HG03066 (cell line): ENCODE results near the gene ACTL8.
"Not testable (repeated sequence)": the region's sequence is repeated elsewhere in the genome, so short reads cannot be mapped to it uniquely, and the experiment has no call there.

Experiments
- ATAC-seq: cut with Tn5 transposase; IDR thresholded peaks from one replicate; pipeline ENCODE4 v1.9.1; 2021; ENCODE audit warnings: low read depth; ENCODE audit not compliant: unreplicated experiment

Gene ACTL8

DNA sequence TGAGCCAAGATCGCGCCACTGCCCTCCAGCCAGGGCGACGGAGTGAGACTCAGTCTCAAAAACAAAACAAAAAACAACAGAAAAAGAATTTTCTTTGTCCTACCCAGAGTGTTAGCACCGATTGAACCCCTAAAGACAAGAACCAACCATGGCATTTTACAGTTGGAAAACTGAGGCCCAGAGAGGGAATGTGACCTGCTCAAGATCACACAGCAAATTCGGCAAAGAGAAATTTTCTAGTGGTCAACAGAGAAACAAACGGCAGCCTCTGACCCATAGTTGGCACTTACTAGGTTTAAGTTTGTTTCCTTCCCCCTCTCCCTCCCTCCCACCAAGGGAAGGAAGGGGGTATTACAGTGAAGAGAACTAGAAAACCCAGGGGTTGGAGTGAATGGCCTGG is 20.5 kb upstream of the ACTL8 start:
- no peak for ATAC-seq

GRCh38 chr1:17735348-17735747 is 19.8 kb upstream of the ACTL8 start:
- no peak for ATAC-seq

DNA sequence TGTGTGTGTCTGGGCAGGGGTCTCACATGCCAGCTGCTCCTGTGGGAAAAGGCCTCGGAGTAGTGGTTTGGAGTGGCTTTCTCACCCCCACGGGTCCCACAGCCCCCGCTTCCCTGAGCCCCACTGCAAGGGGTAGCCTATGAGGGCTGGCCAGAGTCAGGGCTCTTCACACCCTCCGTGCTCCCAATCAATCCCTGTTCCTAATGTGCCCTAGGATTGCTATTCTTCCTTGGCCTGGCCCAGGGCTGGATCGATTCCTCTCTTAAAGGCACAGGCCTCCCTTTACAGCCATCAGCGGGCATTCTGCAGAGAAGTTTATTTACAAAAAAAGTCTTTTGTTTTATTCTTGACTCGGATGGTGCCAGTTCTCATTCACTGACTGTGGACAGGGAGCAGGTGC is 19.3 kb upstream of the ACTL8 start:
- ATAC-seq: no peak

- ATAC-seq: no peak
Observed at GRCh38 chr1:17736625-17737024, 18.5 kb upstream of the ACTL8 start.

DNA sequence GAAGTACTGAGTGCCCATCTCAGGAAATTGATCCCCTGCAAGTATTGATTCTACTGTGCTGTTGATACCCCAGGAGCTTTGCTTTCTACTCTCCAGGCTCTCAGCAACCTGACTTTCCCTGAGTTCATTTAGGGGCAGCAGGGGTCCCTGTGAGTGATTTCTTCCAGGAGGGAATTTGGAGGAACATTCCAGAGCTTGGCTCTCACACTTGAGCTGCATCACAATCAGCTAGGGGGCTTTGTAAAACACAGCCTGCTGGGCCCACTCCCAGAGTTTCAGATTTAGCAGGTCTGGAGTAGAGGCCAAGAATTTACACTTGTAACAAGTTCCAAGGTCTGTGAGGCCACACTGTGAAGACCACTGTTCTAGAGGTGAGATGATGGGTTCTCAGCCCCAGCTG is 16.1 kb upstream of the ACTL8 start:
- no peak for ATAC-seq

GRCh38 chr1:17741052-17741451 is 14.1 kb upstream of the ACTL8 start:
- no peak for ATAC-seq

DNA sequence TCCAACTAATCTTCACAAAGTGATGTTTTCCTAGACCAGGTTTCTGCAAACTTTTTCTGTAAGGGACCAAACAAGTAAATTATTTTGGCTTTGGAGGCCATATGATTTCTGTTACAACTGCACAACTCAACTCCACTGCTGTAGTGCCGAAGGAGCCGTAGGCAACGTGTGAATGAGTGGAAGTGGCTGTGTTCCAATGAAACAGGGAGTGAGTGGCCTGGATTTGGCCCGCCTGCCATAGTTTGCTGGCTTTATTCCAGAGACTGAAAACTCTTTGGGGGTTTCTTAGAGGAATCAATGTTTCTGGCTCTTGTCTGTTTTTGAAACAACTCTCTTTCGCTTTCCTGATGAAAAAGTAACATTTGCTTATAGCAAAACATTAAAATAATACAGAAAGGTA is 12.6 kb upstream of the ACTL8 start:
- ATAC-seq: no peak

- no peak for ATAC-seq
Observed at GRCh38 chr1:17743008-17743647, 12.0 kb upstream of the ACTL8 start.

DNA sequence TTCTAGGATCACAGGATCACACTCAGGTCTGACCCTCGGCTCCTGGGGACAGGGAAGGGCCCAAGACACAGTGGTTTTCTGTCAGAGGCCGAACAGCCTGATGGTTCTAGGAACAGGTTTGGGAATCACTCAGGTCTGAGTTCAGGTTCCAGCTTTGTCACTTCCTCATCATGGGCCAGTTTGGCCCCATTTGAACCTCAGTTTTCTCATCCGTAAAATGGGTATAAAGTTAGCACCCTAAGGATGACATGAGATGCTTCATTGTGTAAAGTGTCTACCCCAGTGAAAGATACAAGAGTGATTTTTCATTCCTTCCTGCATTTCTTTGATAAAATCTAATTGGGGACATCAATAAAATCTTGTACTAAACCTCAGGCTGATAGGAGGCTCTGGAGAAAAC is 11.2 kb upstream of the ACTL8 start:
- ATAC-seq: no peak

- ATAC-seq: no peak
Observed at GRCh38 chr1:17744666-17745478, 10.3 kb upstream of the ACTL8 start.

DNA sequence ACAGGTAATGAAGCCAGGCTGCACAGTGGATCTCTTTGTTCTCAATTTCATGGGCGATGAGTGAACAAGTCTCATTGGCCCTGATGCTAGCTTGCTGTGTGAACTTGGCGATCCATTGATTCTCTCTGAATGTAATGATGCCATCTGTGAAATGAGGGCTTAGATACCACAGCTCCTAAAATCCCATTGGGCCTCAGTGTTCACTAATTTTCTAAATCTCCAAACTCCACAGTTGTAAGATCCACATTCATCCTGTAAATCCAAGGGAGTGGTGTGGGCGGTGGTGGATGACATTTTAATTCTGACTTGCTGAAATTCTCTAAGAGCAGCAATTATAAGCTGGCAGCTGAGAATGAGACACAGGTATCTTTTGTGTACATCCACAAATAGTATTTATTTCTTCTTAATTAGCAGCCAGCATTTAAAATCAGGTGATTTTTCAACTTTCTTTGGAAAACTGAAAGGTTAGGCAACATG is 9.6 kb upstream of the ACTL8 start:
- ATAC-seq: no peak

DNA sequence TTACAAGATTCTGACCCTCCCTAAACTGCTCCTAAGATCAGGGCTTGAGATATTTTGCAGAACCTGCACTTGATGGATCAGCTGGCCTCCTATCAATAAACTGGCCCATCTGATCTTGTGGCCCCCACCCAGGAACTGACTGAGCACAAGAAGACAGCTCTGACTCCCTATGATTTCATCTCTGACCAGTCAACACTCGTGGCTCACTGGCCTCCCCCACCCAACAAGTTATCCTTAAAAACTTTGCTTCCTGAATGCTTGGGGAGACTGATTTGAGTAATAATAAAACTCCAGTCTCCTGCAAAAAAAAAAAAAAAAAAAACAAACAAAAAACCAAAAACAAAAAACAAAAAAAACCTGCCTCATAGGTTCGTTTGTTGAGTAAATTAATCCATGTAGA is 8.9 kb upstream of the ACTL8 start:
- not testable (repeated sequence) for ATAC-seq

DNA sequence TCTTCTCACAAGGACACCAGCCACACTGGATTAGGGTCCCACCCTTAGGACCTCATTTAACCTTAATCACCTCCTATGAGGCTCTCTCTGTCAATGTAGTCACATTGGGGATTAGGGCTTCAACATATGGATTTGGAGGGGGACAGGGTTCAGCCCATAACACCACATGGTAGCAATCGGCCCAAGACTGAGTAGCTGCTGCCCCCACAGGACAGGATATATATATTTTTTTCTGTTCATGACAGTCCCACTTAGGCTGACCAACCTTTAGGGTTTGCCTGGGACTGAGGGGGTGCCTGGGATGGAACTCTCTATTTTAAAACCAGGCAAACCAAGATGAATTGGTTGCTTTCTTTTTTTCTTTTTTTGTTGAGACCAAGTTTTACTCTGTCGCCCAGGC is 8.2 kb upstream of the ACTL8 start:
- ATAC-seq: no peak

DNA sequence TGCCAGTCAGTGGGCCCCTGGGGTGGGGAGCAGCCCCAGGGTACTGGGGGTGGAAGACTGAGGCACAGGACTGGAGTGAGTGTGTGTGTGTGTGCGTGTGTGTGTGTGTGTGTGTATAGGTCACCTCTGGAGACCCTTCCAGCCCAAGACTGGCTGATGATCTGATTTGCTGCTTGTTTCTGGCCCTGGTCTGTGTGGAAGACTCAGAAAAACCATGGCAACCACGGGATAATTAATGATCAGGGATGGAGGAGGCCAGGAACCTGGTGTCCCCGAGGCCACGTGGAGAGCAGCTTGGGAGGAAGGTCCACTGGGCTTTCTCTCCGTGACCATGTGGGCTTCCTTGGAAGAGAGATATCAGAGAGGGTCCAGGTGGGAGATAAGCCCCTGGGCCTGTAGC is 4.8 kb upstream of the ACTL8 start:
- no peak for ATAC-seq

GRCh38 chr1:17752356-17752755 is 2.8 kb upstream of the ACTL8 start:
- ATAC-seq: no peak

DNA sequence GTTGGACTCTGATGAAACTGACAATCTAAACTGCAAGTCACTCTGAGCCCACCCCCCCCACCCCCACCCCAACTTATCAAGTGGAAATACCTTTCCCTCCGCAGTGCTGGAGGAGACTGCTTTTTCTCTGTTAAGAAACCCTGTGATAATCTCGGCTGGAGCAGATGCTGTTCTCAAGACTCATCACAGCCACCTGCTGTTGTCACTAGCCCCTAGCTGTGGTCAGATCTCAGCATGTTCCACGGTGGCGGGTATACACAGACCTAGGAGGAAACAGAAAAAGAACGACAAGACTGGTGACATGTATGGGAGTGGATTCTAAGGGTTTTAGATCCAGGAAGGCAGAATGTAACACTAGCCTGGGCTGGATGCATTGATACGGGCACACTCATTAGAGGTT is 2.3 kb downstream of the ACTL8 start:
- ATAC-seq: no peak

DNA sequence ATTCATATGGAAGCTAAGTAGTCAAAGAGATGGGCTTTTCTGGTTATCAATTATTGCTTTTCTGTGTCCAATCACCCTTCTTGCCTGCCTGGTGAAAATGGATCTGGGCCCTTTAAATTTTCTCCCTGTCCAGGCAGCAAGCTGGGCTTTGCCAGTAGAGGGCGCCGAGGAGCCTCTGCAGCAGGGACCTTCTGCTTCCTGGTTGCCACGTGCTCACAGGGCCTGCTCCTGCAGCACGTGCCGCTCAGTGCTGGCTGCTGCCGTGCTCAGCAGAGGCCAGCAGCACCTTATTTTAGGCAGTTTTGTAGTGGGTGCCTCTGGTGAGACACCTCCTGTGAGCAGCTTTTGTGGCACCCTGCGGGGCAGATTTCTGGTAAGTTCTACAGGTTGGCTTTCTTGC is 4.0 kb downstream of the ACTL8 start:
- ATAC-seq: no peak

DNA sequence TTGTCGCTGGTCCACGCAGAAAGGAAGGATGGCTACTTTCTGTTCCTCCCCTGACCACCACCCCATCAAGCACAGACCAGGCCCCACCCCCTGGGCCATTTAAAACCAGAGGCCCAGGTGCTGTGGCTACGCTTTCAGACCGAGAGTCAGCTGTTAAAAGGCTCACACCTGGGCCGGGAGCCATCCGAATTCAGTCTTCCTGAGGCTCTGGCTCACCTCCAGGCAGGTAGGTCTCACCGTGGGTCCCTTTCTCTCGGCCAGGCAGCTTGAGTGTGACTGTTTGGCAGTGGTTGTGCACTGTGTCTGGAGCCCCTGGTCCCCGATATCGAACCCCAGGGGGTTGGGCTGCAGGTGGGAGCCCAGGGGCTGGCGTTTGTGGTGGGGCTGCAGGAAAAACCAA is 7.2 kb downstream of the ACTL8 start:
- ATAC-seq: no peak

DNA sequence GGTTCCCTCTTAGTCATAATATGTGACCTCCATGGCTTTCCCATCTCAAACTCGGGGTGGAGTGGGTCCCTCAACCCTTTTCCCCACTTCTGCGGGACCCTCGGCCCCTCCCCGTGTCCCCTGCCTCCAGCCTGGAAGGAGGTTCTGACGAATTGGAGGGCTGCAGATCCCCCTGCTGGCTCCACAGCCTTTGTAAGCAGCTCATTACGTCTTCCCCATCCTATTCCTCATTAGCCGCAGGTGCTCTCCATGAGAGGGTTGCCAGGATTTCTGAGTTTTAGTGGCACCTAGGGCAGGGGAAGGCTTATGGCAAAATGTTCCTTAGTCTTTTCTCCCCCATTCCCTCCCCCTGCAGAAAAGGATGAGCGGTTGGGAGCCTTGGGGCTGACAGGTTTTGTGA is 8.3 kb downstream of the ACTL8 start:
- ATAC-seq: no peak

DNA sequence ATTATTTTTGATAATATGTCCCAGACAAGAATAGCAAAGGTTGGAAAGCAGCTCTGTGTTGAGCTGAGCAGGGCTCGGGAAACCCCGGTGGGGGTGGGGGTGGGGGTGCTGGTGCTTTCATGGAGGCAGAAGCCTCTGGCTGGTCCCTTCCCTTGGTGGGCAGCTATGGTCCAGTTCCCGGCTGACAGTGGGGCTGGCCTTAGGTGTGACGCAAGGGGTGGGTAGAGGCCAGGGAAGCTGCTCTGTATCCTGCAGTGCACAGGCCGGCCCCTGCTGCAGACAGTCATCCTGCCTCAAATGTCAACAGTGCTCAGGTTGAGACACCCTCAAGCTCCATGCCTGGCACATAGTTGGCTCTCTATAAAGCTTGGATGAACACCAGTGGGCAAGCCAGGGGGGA is 8.9 kb downstream of the ACTL8 start:
- no peak for ATAC-seq

DNA sequence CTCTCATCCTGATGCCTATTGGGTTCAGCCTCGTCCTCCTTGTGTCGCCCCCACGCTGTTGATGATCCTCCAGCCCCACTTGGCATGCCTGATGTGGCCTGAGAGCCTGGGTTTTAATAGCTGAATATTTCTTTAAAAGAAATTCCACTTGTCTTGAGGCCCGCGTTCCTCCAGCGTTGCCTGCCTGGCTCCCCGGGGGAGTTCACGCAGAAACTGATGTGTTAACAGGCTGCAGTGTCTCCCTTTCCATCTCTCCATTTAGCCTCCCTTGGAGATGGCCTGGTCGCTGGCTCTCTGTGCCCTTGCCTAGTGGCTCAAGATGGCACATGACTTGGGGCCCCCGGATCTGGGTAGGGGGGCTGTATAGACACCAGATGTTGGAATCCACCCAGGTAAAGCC is 9.5 kb downstream of the ACTL8 start:
- ATAC-seq: no peak
